Smooth muscle cell (in vitro differentiated cells): ENCODE measurements around the gene TTF2. TPM values are rescaled to one million over a fixed set of nuclear protein-coding genes. Genes with fewer than 3 reads are reported as not detected.

Source experiments
- DNase-seq: peaks from one replicate; lab custom pipeline; 2025; ENCODE audit not compliant: unreplicated experiment; lab: John Stamatoyannopoulos, UW
- H2AFZ ChIP-seq: fragments of 200-600 bp; sonication (generic); 2 replicates; pipeline ENCODE4 v1.6.0; 2016; ENCODE audit warnings: antibody characterized with exemption, low read depth, mild to moderate bottlenecking
- H3F3A ChIP-seq: fragments of 200-600 bp; sonication (generic); 2 replicates; pipeline ENCODE4 v1.6.0; 2017; ENCODE audit warnings: antibody characterized with exemption, low read depth
- H3K27ac ChIP-seq: fragments of 200-600 bp; sonication (generic); 2 replicates; pipeline ENCODE4 v1.5.1; 2016; ENCODE audit warnings: low read depth, mild to moderate bottlenecking
- H3K27me3 ChIP-seq: fragments of 200-600 bp; sonication (generic); 2 replicates; pipeline ENCODE4 v1.6.1; 2016; ENCODE audit warnings: low read depth, mild to moderate bottlenecking
- H3K36me3 ChIP-seq: fragments of 200-600 bp; sonication (generic); 2 replicates; pipeline ENCODE4 v1.5.1; 2016; ENCODE audit warnings: low read depth
- H3K4me1 ChIP-seq: fragments of 200-600 bp; sonication (generic); 2 replicates; pipeline ENCODE4 v1.5.1; 2016; ENCODE audit warnings: low read depth
- H3K4me2 ChIP-seq: fragments of 200-600 bp; sonication (generic); 2 replicates; pipeline ENCODE4 v1.6.0; 2016; ENCODE audit warnings: mild to moderate bottlenecking
- H3K4me3 ChIP-seq: fragments of 200-600 bp; sonication (generic); 2 replicates; pipeline ENCODE4 v1.5.1; 2016; ENCODE audit warnings: mild to moderate bottlenecking
- H3K79me2 ChIP-seq: fragments of 200-600 bp; sonication (generic); 2 replicates; pipeline ENCODE4 v1.6.0; 2016; ENCODE audit warnings: low read depth, mild to moderate bottlenecking
- H3K9ac ChIP-seq: fragments of 200-600 bp; sonication (generic); 2 replicates; pipeline ENCODE4 v1.6.0; 2016; ENCODE audit warnings: low read depth
- H3K9me3 ChIP-seq: fragments of 200-600 bp; sonication (generic); replicated peaks from 2 replicates; pipeline ENCODE4 v1.5.1; 2016; ENCODE audit warnings: low read depth
- H4K20me1 ChIP-seq: fragments of 200-600 bp; sonication (generic); 2 replicates; pipeline ENCODE4 v1.6.0; 2016; ENCODE audit warnings: low read depth
- CTCF ChIP-seq: fragments of 200-600 bp; sonication (generic); IDR thresholded peaks from 2 replicates; pipeline ENCODE4 v1.5.1; 2017; ENCODE audit warnings: borderline replicate concordance, mild to moderate bottlenecking, antibody characterized with exemption; ENCODE audit not compliant: insufficient read depth, poor library complexity, severe bottlenecking
- WGBS: methylation state at CpG from one replicate; pipeline ENCODE4 v1.1.7; 2016; ENCODE audit warnings: low lambda C conversion rate; 5-methylcytosine and 5-hydroxymethylcytosine counted together
- polyA plus RNA-seq: library from polyadenylated mRNA; unstranded; fragments of >200 nt; fragmentation: Nextera tagmentation; extraction: Ambion mirVana; gene quantifications from 2 replicates; pipeline ENCODE4 v1.2.1, GENCODE V29; 2016
- total RNA-seq: library from RNA; depleted of rRNA; stranded (reverse); fragments of >200 nt; gene quantifications from 2 replicates; pipeline ENCODE4 v1.2.3, GENCODE V29; 2014

Gene TTF2
- total and polyA plus RNA-seq, 2 experiments from 2014 or later: 4.9 to 8.2 TPM

- no peaks in the 10 kb centered on the region for H3K36me3 ChIP-seq
- no peak overlapping the region for H3K4me2 ChIP-seq
- H4K20me1 ChIP-seq: no peaks in the 10 kb centered on the region
- DNase-seq: no peak
- H3K27ac ChIP-seq: no peak overlapping the region
- H3K79me2 ChIP-seq: no peaks in the 10 kb centered on the region
- no peak overlapping the region for H3K4me3 ChIP-seq
- H3F3A ChIP-seq: no peaks in the 10 kb centered on the region
- no peak overlapping the region for H3K9ac ChIP-seq
- 90% methylated on average over 9 of the region's 11 CpGs for WGBS
- TF ChIP-seq CTCF: no peak
- no peaks in the 10 kb centered on the region for H3K9me3 ChIP-seq
- H3K4me1 ChIP-seq: no peaks in the 10 kb centered on the region
- no peak overlapping the region for H2AFZ ChIP-seq
- H3K27me3 ChIP-seq: no peaks in the 10 kb centered on the region
These were observed 27.2 kb upstream of the TTF2 start for GRCh38 chr1:117032681-117033539.

- Histone ChIP-seq H3K9me3 (no peaks in the 10 kb centered on the region), H3K27ac (no peak overlapping the region), H3K9ac (no peak overlapping the region), H3F3A (no peaks in the 10 kb centered on the region), H3K4me3 (no peak overlapping the region), H4K20me1 (no peaks in the 10 kb centered on the region), H2AFZ (no peak overlapping the region), H3K4me1 (no peaks in the 10 kb centered on the region), H3K79me2 (no peaks in the 10 kb centered on the region), H3K36me3 (no peaks in the 10 kb centered on the region), H3K27me3 (no peaks in the 10 kb centered on the region), H3K4me2 (no peak overlapping the region)
- DNase-seq: no peak
- 85% methylated on average over 7 of the region's 7 CpGs for WGBS
- no peak for TF ChIP-seq CTCF
These were observed 26.4 kb upstream of the TTF2 start for GRCh38 chr1:117033772-117034171.

- no peaks in the 10 kb centered on the region for H3K27me3 ChIP-seq
- no peak overlapping the region for H3K4me2 ChIP-seq
- H4K20me1 ChIP-seq: no peaks in the 10 kb centered on the region
- H2AFZ ChIP-seq: no peak overlapping the region
- H3K79me2 ChIP-seq: no peaks in the 10 kb centered on the region
- H3K27ac ChIP-seq: no peak overlapping the region
- H3K9ac ChIP-seq: no peak overlapping the region
- no peaks in the 10 kb centered on the region for H3F3A ChIP-seq
- 89% methylated on average over 7 of the region's 7 CpGs for WGBS
- no peak for TF ChIP-seq CTCF
- no peaks in the 10 kb centered on the region for H3K4me1 ChIP-seq
- no peak for DNase-seq
- H3K4me3 ChIP-seq: no peak overlapping the region
- no peaks in the 10 kb centered on the region for H3K9me3 ChIP-seq
- no peaks in the 10 kb centered on the region for H3K36me3 ChIP-seq
These were observed 25.3 kb upstream of the TTF2 start for GRCh38 chr1:117034791-117035290.
